HG02973 (cell line): ENCODE data around the gene RNF130.
"Not testable (repeated sequence)": the region's sequence is repeated elsewhere in the genome, so short reads cannot be mapped to it uniquely, and the experiment has no call there.

Experiments used
- ATAC-seq: cut with Tn5 transposase; IDR thresholded peaks from one replicate; pipeline ENCODE4 v1.9.1; 2021; ENCODE audit warnings: moderate library complexity; ENCODE audit not compliant: unreplicated experiment

The RNF130 gene

GRCh38 chr5:180026320-180026719, 45.2 kb downstream of the RNF130 start:
- no peak for ATAC-seq

GRCh38 chr5:180021900-180022299, 49.7 kb downstream of the RNF130 start:
- no peak for ATAC-seq

- no peak for ATAC-seq
Observed at GRCh38 chr5:180020176-180020575, 51.4 kb downstream of the RNF130 start.

- ATAC-seq: no peak
Observed at GRCh38 chr5:180018347-180019060, 53.1 kb downstream of the RNF130 start.

- not testable (repeated sequence) for ATAC-seq
Observed at GRCh38 chr5:180015523-180015922, 56.0 kb downstream of the RNF130 start.

GRCh38 chr5:180013678-180014077, 57.9 kb downstream of the RNF130 start:
- ATAC-seq: no peak

GRCh38 chr5:180012316-180012715, 59.2 kb downstream of the RNF130 start:
- no peak for ATAC-seq

- no peak for ATAC-seq
Observed at GRCh38 chr5:180010636-180011035, 60.9 kb downstream of the RNF130 start.

GRCh38 chr5:180009581-180009980, 62.0 kb downstream of the RNF130 start:
- ATAC-seq: no peak

GRCh38 chr5:180008433-180008832, 63.1 kb downstream of the RNF130 start:
- no peak for ATAC-seq

GRCh38 chr5:180007582-180007981, 64.0 kb downstream of the RNF130 start:
- ATAC-seq: no peak

GRCh38 chr5:180006141-180006540, 65.4 kb downstream of the RNF130 start:
- ATAC-seq: no peak

- ATAC-seq: no peak
Observed at GRCh38 chr5:180003127-180003526, 68.4 kb downstream of the RNF130 start.

- ATAC-seq: no peak
Observed at GRCh38 chr5:180001742-180002141, 69.8 kb downstream of the RNF130 start.

GRCh38 chr5:180001136-180001535, 70.4 kb downstream of the RNF130 start:
- ATAC-seq: no peak

- no peak for ATAC-seq
Observed at GRCh38 chr5:179998485-179998884, 73.1 kb downstream of the RNF130 start.

GRCh38 chr5:179994583-179995323, 76.8 kb downstream of the RNF130 start:
- no peak for ATAC-seq

- not testable (repeated sequence) for ATAC-seq
Observed at GRCh38 chr5:179992855-179993254, 78.7 kb downstream of the RNF130 start.

- ATAC-seq: no peak
Observed at GRCh38 chr5:179991106-179991505, 80.5 kb downstream of the RNF130 start.

- ATAC-seq: not testable (repeated sequence)
Observed at GRCh38 chr5:179990525-179990924, 81.0 kb downstream of the RNF130 start.

- no peak for ATAC-seq
Observed at GRCh38 chr5:179986328-179986727, 85.2 kb downstream of the RNF130 start.

- ATAC-seq: no peak
Observed at GRCh38 chr5:179981636-179982035, 89.9 kb downstream of the RNF130 start.
